ENCODE results near the gene ZNF79.

ZNF79 gene

GRCh38 chr9:127423934-127424675 lies at the start of gene ZNF79:
ZNF79 (plus strand) TSS chr9:127424382; CDS start chr9:127424788, 406 bp downstream.
- DNase-seq, result peak; percentile 90

- DNase-seq, result no peak
Observed at GRCh38 chr9:127380479-127380878, 43.7 kb upstream of the ZNF79 start.

GRCh38 chr9:127382541-127382940 lies 41.6 kb upstream of the ZNF79 start:
- DNase-seq, result no peak

GRCh38 chr9:127384016-127384730 lies 40.0 kb upstream of the ZNF79 start:
- DNase-seq, result no peak

GRCh38 chr9:127384901-127385300 lies 39.3 kb upstream of the ZNF79 start:
- no peak for DNase-seq

- DNase-seq, result no peak
Observed at GRCh38 chr9:127386249-127386648, 37.9 kb upstream of the ZNF79 start.

GRCh38 chr9:127386981-127387380 lies 37.2 kb upstream of the ZNF79 start:
- no peak for DNase-seq

GRCh38 chr9:127388037-127388855 lies 35.9 kb upstream of the ZNF79 start:
- no peak for DNase-seq

- DNase-seq, result no peak
Observed at GRCh38 chr9:127388856-127389238, 35.3 kb upstream of the ZNF79 start.

- no peak for DNase-seq
Observed at GRCh38 chr9:127389381-127390247, 34.6 kb upstream of the ZNF79 start.

- DNase-seq, result no peak
Observed at GRCh38 chr9:127390248-127390545, 34.0 kb upstream of the ZNF79 start.

- no peak for DNase-seq
Observed at GRCh38 chr9:127390563-127390962, 33.6 kb upstream of the ZNF79 start.

GRCh38 chr9:127392166-127392565 lies 32.0 kb upstream of the ZNF79 start:
- no peak for DNase-seq

GRCh38 chr9:127392976-127393375 lies 31.2 kb upstream of the ZNF79 start:
- DNase-seq, result no peak

- no peak for DNase-seq
Observed at GRCh38 chr9:127393645-127394044, 30.5 kb upstream of the ZNF79 start.

- no peak for DNase-seq
Observed at GRCh38 chr9:127395497-127396252, 28.5 kb upstream of the ZNF79 start.

GRCh38 chr9:127396253-127396807 lies 27.9 kb upstream of the ZNF79 start:
- no peak for DNase-seq

- DNase-seq, result peak; percentile 100
Observed at GRCh38 chr9:127396808-127397645, 27.2 kb upstream of the ZNF79 start, which contains the start of gene SLC2A8. SLC2A8 (plus strand) TSS chr9:127397169; CDS start chr9:127397231, 62 bp downstream.

GRCh38 chr9:127397646-127398274 lies 26.4 kb upstream of the ZNF79 start:
- DNase-seq, result no peak

GRCh38 chr9:127398275-127398647 lies 25.9 kb upstream of the ZNF79 start:
- no peak for DNase-seq

Measured in DMS79 (cell line).